ENCODE measurements around the gene SREBF2. TPM values are rescaled to one million over a fixed set of nuclear protein-coding genes. Genes with fewer than 3 reads are reported as not detected.
A peak's percentile ranks its signal among the peaks of the same experiment; 100 is the strongest.

SREBF2 gene
- polyA plus RNA-seq, 1 donor from 2014 or later = 73.0 TPM

GRCh38 chr22:41828516-41828915 is 4.4 kb upstream of the SREBF2 start:
- no peak overlapping the region for H3K4me2 ChIP-seq (ENCODE audit: low read length)
- H3K79me2 ChIP-seq (replicated peaks; ENCODE audit: insufficient read depth, low read length) = peaks cover 6% of the 10 kb centered on the region
- H3K36me3 ChIP-seq (ENCODE audit: insufficient read depth, low read length) = no peaks in the 10 kb centered on the region
- H3K27me3 ChIP-seq (ENCODE audit: insufficient read depth, low read depth, low read length) = no peaks in the 10 kb centered on the region
- no peak overlapping the region for H2AFZ ChIP-seq (ENCODE audit: low read depth, low read length)
- no peaks in the 10 kb centered on the region for H3K9me3 ChIP-seq (ENCODE audit: low read length)
- no peak overlapping the region for H3K9ac ChIP-seq (ENCODE audit: low read length)
- no peak for TF ChIP-seq TAF1 (IDR thresholded peaks at IDR 0.05; ENCODE audit: low read depth)
- TF ChIP-seq MXI1 (conservative IDR thresholded peaks at IDR 0.05; ENCODE audit: poor library complexity, severe bottlenecking) = no peak
- TF ChIP-seq EZH2 (IDR thresholded peaks at IDR 0.05; ENCODE audit: borderline replicate concordance, insufficient read depth, low read length, poor library complexity, severe bottlenecking) = no peak
- no peak for TF ChIP-seq CTCF (IDR thresholded peaks at IDR 0.05; ENCODE audit: poor library complexity, severe bottlenecking)
- TF ChIP-seq POLR2AphosphoS5 (IDR thresholded peaks at IDR 0.05) = no peak
- no peak for TF ChIP-seq EP300 (conservative IDR thresholded peaks at IDR 0.05; ENCODE audit: poor library complexity, severe bottlenecking)
- no peak overlapping the region for H3K4me3 ChIP-seq (ENCODE audit: low read length)
- H3F3A ChIP-seq (ENCODE audit: insufficient read depth, low read length, poor library complexity, severe bottlenecking) = no peaks in the 10 kb centered on the region
- no peaks in the 10 kb centered on the region for H3K9me2 ChIP-seq (ENCODE audit: insufficient read depth, low read length)
- H4K20me1 ChIP-seq (ENCODE audit: insufficient read depth) = no peaks in the 10 kb centered on the region
- H3K27ac ChIP-seq (ENCODE audit: low read length) = peak overlapping the region; percentile 46

- no peaks in the 10 kb centered on the region for H3K36me3 ChIP-seq (ENCODE audit: insufficient read depth, low read length)
- H3K4me2 ChIP-seq (ENCODE audit: low read length) = no peak overlapping the region
- H3K4me3 ChIP-seq (ENCODE audit: low read length) = no peak overlapping the region
- no peak for TF ChIP-seq REST (IDR thresholded peaks at IDR 0.05; ENCODE audit: borderline replicate concordance)
- no peak for TF ChIP-seq TAF1 (IDR thresholded peaks at IDR 0.05; ENCODE audit: low read depth)
- TF ChIP-seq SMC3 (conservative IDR thresholded peaks at IDR 0.05; ENCODE audit: poor library complexity) = no peak
- no peak for TF ChIP-seq EP300 (conservative IDR thresholded peaks at IDR 0.05; ENCODE audit: poor library complexity, severe bottlenecking)
- no peak for TF ChIP-seq EZH2 (IDR thresholded peaks at IDR 0.05; ENCODE audit: borderline replicate concordance, insufficient read depth, low read length, poor library complexity, severe bottlenecking)
- no peak for TF ChIP-seq CTCF (IDR thresholded peaks at IDR 0.05; ENCODE audit: poor library complexity, severe bottlenecking)
- TF ChIP-seq POLR2AphosphoS5 (IDR thresholded peaks at IDR 0.05) = no peak
- no peak for TF ChIP-seq RAD21 (conservative IDR thresholded peaks at IDR 0.05)
- TF ChIP-seq MXI1 (conservative IDR thresholded peaks at IDR 0.05; ENCODE audit: poor library complexity, severe bottlenecking) = no peak
- H3K9me2 ChIP-seq (ENCODE audit: insufficient read depth, low read length) = no peaks in the 10 kb centered on the region
- no peak overlapping the region for H2AFZ ChIP-seq (ENCODE audit: low read depth, low read length)
- no peaks in the 10 kb centered on the region for H4K20me1 ChIP-seq (ENCODE audit: insufficient read depth)
- H3K27ac ChIP-seq (ENCODE audit: low read length) = no peak overlapping the region
- H3F3A ChIP-seq (ENCODE audit: insufficient read depth, low read length, poor library complexity, severe bottlenecking) = peaks cover 4% of the 10 kb centered on the region
- H3K79me2 ChIP-seq (replicated peaks; ENCODE audit: insufficient read depth, low read length) = peaks cover 21% of the 10 kb centered on the region
- H3K9ac ChIP-seq (ENCODE audit: low read length) = no peak overlapping the region
- no peaks in the 10 kb centered on the region for H3K27me3 ChIP-seq (ENCODE audit: insufficient read depth, low read depth, low read length)
- no peaks in the 10 kb centered on the region for H3K9me3 ChIP-seq (ENCODE audit: low read length)
These were observed 2.7 kb upstream of the SREBF2 start for GRCh38 chr22:41830174-41830573.
